Measurements from ENCODE around the gene LAD1.

Gene LAD1

GRCh38 chr1:201353186-201353940 lies 45.8 kb downstream of the LAD1 start:
- DNase-seq (ENCODE audit: extremely low read depth in 1 of 2, low read depth in 1 of 2) = no peak

- no peak for DNase-seq (ENCODE audit: extremely low read depth in 1 of 2, low read depth in 1 of 2)
Measured at GRCh38 chr1:201351617-201352016, 47.5 kb downstream of the LAD1 start.

GRCh38 chr1:201350884-201351283 lies 48.2 kb downstream of the LAD1 start:
- no peak for DNase-seq (ENCODE audit: extremely low read depth in 1 of 2, low read depth in 1 of 2)

- DNase-seq (ENCODE audit: extremely low read depth in 1 of 2, low read depth in 1 of 2) = no peak
Measured at GRCh38 chr1:201350361-201350725, 48.8 kb downstream of the LAD1 start.

GRCh38 chr1:201349092-201349491 lies 50.0 kb downstream of the LAD1 start:
- no peak for DNase-seq (ENCODE audit: extremely low read depth in 1 of 2, low read depth in 1 of 2)

GRCh38 chr1:201348211-201348566 lies 50.9 kb downstream of the LAD1 start:
- DNase-seq (ENCODE audit: extremely low read depth in 1 of 2, low read depth in 1 of 2) = peak in 1 of 2 donors; percentile 4

GRCh38 chr1:201347498-201348210 lies 51.5 kb downstream of the LAD1 start:
- DNase-seq (ENCODE audit: extremely low read depth in 1 of 2, low read depth in 1 of 2) = no peak

- DNase-seq (ENCODE audit: extremely low read depth in 1 of 2, low read depth in 1 of 2) = no peak
Measured at GRCh38 chr1:201346987-201347386, 52.1 kb downstream of the LAD1 start.

GRCh38 chr1:201346337-201346939 lies 52.7 kb downstream of the LAD1 start:
- no peak for DNase-seq (ENCODE audit: extremely low read depth in 1 of 2, low read depth in 1 of 2)

GRCh38 chr1:201345081-201345355 lies 54.1 kb downstream of the LAD1 start:
- no peak for DNase-seq (ENCODE audit: extremely low read depth in 1 of 2, low read depth in 1 of 2)

- DNase-seq (ENCODE audit: extremely low read depth in 1 of 2, low read depth in 1 of 2) = no peak
Measured at GRCh38 chr1:201344206-201345080, 54.7 kb downstream of the LAD1 start.

GRCh38 chr1:201341377-201341776 lies 57.7 kb downstream of the LAD1 start:
- no peak for DNase-seq (ENCODE audit: extremely low read depth in 1 of 2, low read depth in 1 of 2)

GRCh38 chr1:201336711-201337450 lies 62.2 kb downstream of the LAD1 start:
- no peak for DNase-seq (ENCODE audit: extremely low read depth in 1 of 2, low read depth in 1 of 2)

- DNase-seq (ENCODE audit: extremely low read depth in 1 of 2, low read depth in 1 of 2) = no peak
Measured at GRCh38 chr1:201335901-201336300, 63.2 kb downstream of the LAD1 start.

- no peak for DNase-seq (ENCODE audit: extremely low read depth in 1 of 2, low read depth in 1 of 2)
Measured at GRCh38 chr1:201335174-201335870, 63.8 kb downstream of the LAD1 start.

- no peak for DNase-seq (ENCODE audit: extremely low read depth in 1 of 2, low read depth in 1 of 2)
Measured at GRCh38 chr1:201334325-201335173, 64.6 kb downstream of the LAD1 start.

GRCh38 chr1:201332616-201333335 lies 66.3 kb downstream of the LAD1 start:
- DNase-seq (ENCODE audit: extremely low read depth in 1 of 2, low read depth in 1 of 2) = no peak

GRCh38 chr1:201332021-201332420 lies 67.1 kb downstream of the LAD1 start:
- no peak for DNase-seq (ENCODE audit: extremely low read depth in 1 of 2, low read depth in 1 of 2)

- DNase-seq (ENCODE audit: extremely low read depth in 1 of 2, low read depth in 1 of 2) = no peak
Measured at GRCh38 chr1:201331166-201331565, 68.0 kb downstream of the LAD1 start.

Data from activated CD8-positive, alpha-beta memory T cell treated with anti-CD3 and anti-CD28 coated beads for 1 hour (primary cell).